Glomerular visceral epithelial cell (primary cell): ENCODE measurements around the gene MGRN1.

Source experiments
- DNase-seq: peaks from one replicate; pipeline ENCODE4 v3.0.0-alpha.2; 2016; ENCODE audit errors: extremely low spot score

The MGRN1 gene

DNA sequence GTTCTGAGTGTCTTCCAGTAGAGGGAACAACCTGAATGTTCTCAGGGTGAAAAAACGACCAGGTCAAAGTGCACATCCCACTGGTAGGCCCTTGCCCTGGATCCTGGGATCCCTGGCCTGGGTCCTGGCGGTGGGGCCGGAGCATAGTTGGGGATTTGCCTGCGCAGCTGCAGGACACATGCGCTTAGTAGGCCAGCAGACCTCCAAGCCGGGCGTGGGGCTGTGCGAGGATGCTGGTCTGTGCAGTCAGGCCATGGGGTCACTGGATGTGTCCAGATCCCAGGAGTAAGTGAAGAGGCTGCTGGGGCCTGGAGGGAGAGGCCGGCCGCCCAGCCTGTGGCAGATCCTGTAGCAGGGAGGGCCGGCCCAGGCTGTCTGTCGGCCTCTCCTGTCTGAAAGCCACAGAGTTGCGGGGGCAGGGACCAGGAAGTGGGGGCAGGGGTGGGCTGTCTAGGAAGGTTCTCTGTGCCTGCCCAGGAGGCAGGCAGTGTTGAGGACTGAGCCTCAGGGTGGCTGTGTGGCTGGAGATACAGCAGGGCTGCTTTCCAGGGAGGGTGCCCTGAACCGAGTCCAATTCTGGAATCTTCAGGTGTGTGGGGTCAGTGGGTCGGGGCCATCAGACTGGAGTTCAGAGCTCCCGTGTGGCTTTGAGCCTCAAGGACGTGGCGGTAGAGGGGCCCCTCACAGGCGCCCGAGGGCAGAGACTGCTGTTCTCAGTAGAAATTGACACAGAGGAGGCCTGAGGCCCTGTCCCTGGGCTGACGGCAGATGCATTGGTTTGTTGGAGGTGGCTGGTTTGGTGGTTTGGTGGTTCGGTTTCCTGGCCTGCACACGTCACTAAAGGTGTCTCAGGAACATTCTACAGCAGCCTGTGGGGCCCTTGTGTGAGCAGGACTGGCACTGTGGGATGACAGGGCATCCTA, 51.5 kb downstream of the MGRN1 start:
- DNase-seq = no peak

DNA sequence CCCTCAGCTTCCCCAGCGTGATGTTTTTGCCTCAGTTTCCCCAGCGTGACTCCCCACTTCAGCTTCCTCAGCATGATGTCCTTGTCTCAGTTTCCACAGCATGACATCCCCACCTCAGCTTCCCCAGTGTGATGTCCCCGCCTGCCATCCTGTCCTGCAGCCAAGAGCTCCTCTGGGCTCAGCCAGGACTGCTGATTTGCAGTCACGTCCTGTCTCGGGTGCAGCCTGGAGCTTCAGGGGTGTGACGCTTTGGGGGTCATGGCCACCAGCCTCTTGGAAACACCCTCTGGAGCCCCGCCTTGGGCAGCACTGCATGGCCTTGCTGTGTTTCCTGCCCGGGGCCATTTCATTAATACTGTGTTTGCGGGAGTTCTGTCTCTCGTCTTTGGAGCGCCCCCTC, 52.2 kb downstream of the MGRN1 start:
- DNase-seq = no peak

DNA sequence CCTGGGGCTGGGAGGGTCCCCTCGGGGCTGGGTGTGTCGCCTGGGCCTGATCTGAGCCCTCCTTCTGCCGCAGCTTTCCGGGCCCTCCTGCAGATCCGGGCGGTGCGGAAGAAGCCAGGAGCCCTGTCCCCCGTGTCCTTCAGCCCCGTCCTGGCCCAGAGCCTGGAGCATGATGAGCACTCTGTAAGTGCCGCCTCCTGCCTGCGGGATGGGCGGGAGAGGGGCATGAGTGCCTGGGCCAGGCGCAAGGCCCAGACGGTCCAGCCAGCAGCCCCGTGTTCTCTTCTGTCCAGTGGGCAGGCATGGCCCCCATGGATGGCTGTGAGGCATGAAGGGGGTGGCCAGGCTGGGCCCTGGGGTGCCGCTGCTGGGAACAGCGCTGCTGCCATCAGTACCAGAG, 52.8 kb downstream of the MGRN1 start:
- DNase-seq = no peak

DNA sequence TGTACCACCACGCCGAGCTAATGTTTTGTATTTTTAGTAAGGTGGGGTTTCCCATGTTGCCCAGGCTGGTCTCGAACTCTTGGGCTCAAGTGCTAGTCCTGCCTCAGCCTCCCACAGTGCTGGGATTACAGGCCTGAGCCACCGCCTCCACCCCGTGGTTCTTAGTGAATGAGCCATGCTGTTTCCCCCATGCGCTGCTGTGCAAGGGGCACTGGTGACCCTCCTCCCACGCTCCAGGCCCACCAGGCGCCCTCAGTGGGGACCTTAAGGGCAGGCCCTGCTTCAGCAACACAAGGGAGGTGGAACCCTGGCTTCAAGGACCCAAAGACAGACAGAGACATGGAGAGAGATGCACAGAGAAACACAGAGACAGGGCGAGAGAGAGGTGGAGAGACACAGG, 53.4 kb downstream of the MGRN1 start:
- DNase-seq = no peak

DNA sequence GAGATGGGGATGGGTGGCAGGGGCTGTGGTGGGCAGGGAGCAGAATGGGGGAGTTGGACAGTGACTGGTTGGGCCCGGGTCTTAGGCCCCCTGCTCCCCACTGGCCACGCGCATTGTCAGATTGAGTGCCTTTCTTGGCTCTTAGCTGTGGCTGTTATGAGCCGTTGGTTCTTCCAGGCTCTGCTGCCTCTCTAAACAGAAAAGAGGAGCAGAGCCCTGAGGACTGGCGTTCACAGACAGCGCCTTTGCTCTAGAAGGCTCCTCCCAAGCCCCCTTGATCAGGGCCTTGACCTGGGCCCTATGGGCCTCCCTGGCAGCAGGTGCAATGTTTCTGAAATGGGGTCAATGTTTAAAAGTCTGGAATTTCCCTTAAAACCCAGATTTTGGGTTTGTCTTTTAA, 54.0 kb downstream of the MGRN1 start:
- no peak for DNase-seq

DNA sequence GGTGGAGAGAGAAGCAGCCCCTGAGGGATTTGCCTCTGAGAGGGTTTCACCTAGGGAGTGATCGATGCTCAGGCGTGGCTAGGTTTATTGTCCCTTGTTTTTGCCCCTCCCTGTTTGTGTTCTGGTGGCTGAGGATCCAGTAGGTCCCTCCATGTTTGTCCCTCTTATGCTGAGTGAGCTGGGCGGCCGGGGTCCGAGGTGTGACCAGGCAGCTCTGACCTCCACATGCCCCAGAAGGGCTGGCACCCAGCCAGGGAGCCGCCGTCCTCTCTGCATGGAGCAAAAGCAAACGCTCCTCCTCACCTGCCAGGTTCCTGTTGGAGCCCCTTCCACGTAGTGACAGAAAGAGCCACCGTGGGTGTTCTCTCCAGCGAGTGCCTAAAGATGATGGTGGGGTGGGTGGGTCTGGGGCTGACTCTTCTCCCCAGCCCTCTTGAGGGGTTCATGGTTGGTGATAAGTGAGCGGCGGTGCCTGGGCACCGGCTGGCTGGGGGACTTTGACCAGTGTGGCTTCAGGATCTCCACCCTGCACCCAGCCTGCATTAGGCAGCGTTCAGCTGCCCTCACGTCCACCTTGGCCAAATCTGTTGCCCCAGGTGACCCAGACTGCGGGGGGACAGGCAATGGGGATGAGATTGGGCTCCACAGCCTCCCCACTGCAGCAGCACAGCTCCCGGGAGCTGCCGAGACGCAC, 54.7 kb downstream of the MGRN1 start:
- DNase-seq = no peak

DNA sequence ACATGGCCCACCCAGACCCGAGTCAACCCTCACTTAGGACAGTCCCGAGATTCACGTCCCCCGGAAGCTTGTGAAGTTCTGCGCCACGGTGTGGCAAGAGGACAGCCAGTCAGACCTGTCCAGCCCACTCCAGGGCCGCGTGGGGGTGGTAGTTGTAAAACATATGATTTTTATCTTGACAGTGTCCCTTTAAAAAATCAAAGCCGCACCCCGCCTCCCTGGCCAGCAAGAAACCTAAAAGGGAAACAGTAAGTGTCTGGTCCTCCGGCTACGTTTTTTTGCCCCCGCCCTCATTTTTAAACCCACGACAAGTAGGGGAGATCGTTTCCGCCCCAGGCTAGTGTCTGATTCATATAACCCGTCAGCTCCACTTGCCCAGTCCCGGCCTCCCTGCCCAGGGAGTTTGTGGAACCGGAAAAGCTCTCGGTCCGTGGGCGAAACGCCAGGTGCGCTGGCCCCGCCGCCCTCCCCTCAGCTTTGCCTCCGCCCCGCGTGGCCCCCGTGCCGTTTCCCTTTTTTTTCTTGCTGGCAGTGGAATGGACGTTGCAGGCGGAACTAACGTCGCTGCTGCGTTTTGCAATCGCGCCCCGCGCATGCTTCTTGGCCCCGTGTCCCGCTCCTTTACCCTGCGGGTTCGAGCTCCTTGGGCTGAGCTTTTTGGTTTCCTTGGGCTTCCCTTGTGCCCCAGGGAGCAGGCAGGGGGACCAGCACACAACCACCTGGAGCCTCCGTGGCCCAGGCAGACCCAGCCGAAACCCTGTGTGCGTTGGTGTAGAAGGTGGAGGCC, 55.4 kb downstream of the MGRN1 start:
- DNase-seq = no peak

DNA sequence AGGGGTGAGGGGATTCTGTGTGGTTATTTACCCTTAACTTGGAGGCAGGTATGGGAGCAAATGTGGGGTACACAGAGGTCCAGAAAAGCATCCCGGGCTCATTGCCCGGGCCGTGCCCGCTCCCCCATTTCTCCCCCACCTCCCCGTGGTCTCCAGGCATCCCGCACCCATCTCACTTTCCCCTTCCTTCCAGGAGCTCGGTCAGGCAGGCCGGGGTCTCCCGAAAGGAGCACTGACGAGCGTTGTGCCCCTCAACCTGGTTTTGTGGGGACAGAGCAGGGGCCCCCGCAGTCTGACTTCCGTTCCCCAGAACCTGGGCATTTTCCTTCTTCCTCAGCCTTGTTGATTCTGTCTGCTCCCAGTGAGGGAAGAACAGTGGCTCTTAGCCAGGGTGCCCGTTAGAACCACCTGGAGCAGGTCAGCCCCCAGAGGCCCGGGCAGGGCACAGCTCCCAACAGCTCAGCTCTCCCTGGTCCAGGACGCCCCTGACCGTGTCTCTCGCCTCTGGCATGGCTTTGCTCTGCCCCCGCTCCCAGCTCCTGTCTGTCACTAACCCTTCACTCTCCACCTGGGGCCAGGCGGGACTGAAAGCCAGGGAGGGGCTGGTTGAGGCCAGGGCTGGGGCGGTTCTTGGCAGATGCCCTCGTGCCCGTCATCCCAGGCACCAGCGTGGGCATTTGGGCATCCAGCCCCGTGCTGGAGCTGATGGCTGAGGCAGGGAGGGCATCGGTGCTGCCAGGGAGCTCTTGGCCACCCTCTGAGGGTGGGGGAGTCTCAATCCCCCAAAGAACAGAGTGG, 56.2 kb downstream of the MGRN1 start:
- DNase-seq = no peak

DNA sequence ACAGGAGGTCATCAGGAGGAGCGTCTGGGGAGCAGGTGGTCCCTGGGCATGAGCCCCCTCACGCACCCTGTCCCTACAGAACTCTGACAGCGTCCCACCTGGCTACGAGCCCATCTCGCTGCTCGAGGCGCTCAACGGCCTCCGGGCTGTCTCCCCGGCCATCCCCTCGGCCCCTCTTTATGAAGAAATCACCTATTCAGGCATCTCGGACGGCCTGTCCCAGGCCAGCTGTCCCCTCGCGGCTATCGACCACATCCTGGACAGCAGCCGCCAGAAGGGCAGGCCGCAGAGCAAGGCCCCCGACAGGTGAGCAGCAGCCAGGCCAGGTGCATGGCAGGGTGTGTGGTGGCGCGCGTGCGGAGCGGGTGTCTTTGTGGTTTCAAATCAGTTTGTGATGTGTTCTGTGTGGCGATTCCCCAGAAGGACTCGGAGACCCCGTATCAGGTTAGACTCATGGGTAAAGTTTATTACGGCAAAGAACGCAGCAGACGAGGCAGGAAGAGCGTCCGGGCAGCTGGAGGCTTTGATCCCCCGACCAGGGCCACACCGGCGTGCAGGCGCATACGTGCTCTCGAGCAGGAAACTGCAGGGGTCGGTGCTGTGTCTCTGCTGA, 57.0 kb downstream of the MGRN1 start:
- DNase-seq = no peak

DNA sequence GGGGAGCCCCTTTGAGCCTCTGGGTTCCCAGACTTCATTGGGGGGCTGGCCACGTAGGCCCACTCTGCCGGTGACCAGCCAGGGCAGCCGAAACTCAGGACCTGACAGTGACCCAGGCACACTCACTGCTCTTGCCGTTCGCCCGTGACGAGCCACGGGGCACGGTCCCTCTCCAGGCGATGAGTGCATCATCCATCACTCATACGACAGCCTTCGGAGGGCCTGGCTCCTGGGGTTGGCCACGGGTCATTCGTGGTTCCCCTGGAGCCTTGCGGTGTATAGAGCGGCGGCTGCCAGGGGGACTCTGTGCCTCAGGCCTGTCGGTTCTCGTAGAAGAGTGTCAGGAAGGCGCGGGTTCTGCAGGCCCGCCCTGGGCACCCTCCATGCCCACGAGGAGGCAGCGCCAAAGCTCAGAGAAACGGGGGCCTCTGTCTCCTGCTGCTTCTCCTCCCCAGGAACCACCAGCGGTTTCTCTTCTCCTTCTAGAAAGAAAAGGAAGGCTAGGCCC, 57.5 kb downstream of the MGRN1 start:
- no peak for DNase-seq

DNA sequence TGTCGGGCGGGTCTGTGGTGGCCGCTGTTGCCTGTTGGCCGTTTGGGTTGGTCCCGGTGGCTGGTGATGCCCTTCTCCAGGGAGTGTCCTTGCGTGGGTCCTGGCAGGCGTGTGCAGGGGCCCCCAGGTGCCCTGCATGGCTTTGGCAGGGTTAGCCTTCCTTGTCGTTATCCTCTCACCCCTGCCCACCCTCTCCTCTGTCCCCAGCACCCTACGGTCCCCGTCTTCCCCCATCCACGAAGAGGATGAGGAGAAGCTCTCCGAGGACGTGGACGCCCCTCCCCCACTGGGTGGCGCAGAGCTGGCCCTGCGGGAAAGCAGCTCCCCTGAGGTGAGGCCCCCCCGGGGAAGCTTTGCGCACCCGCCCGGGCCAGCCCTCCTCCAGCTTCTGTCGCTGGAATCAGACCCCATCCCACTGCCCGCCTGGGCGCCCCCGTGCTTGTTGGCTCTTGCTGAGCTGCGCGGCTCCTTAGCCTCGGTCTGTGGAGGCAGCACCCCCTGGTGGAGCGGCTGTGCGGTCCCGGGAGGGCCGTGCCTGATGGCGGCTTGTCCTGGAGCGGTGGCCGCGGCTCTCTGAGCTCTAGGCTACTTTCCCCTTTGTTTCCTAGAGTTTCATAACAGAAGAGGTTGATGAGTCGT, 58.1 kb downstream of the MGRN1 start:
- peak; percentile 16 for DNase-seq

DNA sequence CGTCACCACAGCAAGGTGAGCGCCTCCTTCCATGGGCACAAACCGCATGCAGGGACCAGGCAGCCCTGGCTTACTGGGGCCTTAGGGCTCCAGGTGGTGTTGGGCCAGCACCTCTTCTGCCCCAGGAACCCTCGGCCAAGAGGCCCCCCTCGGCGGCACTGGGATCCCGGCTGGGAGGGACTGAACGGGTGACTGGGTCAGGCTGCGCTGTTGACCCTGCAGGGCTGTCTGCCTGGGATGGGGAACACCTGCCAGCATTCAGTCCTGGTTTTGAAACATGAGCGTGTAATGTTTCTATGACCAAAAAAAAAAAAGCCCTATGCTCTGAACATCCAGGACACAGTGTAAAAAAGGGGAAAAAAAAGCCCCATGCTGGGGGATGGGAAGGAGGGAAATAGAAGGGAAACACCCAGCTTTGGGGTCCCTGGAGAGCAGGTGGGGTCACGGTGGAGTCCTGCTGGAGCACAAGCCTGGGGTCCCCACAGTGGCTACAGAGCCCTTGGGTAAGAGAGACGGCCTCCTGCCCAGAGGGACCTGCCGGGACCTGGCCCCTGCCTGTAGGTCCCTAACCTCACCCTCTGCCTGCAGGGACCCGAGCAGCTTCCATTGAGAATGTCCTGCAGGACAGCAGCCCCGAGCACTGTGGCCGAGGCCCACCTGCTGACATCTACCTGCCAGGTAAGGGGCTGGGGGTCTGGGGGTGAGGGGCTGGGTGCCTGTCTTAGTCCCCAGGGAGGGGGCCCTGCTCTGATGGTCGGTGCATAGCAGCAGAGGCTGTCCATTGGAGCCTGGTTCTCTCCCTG, 58.8 kb downstream of the MGRN1 start:
- no peak for DNase-seq

DNA sequence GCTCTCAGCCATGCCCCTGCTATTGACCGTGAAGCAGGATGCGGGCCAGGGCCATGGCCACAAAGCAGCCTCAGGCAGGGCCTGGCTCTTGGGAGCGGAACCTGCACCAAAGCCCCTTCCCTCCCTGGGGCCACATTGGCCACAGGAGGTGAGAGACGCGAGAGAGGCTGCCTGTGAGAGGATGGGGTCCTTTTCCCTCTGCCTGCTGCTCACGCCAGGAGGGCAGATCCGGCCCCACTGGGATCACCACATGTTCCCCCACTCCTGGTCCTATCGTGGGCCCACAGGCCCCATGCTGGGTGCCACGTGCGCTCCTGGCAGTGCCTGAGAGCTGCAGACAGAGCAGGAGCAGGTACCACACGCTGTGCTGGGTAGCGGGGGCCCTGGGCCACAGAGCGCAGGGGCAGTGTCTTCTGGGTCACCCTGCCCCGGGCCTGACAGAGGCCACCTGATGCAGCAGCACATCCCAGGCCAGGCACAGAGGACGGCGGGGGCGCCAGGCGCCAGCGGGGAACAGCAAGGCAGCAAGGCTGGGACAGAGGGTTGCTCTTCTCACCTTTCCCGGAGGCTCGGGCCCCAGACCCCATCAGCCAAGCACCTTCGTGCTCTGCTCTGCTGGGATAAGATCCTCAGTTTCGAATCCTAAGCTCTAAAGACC, 59.6 kb downstream of the MGRN1 start:
- DNase-seq = no peak

DNA sequence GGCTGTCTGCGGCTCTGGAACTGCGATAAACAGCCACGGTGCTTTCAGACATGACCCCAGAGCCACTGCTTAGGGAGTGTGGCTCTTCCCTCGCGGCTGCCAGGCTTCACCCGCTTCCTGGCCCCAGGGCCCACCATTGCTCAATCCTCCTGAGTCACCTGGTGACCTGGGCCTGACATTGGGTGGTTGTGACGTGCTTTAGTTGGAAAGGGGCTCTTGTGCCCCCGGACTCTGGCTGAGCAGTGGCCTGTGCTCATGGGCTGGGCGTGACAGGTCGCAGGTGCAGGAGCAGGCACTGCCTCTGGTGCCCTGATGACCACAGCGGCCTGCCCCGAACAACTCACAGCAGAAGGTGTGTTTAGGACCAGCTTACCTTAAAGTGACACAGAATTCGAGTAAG, 60.1 kb downstream of the MGRN1 start:
- DNase-seq = no peak

DNA sequence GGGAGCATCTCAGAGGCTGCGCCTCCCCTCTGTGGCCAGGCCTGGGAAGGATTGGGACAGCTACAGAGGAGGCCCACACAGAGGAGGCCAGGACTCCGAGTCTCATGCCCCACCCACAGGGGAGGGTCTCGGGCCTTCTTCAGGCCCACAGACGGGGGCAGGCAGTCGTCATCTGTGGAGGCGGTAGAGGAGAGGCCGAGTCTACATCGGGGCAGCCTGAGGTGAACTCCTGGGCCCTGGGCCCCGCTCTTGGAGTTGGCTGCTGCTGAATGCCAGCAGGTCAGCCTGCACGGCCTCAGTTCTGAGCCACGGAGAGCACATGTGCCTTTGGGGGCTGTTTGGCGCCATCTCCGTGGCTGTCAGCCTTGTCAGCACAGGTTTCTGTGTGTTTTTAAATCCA, 60.7 kb downstream of the MGRN1 start:
- DNase-seq = no peak

DNA sequence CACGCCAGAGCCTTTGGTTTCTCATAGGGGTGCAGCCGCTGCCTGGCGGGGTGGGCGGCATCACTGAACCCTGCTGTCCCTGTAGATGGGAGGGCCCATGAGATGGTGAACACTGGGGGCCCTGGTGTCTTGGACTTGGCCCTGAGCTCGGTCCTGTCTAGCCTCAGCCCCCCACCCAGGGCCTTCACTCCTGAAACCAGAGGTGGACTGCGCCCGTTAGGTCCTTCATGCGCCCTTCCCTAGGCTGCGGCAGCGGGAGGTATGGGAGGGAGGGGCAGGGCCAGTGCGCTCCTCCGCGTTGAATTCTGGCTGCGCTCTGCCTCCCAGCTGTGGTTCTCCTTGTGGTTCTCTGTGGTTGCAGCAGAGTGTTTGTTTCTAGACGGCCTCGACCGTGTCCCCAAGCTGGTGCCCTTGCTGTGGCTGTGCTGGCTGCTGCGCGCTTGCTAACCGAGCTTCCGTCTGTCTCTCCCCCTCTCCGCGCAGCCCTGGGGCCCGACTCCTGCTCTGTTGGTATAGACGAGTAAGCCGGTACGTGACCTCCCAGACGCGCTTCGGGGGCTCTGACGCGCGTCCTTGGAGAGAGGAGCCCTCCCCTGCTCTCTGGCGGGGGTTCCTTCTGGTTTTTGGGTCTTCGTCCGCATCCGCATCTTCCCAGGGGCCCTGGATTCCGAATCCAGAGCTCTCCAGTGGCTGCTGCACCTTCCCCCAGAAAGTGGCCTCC, 61.3 kb downstream of the MGRN1 start:
- DNase-seq = no peak

DNA sequence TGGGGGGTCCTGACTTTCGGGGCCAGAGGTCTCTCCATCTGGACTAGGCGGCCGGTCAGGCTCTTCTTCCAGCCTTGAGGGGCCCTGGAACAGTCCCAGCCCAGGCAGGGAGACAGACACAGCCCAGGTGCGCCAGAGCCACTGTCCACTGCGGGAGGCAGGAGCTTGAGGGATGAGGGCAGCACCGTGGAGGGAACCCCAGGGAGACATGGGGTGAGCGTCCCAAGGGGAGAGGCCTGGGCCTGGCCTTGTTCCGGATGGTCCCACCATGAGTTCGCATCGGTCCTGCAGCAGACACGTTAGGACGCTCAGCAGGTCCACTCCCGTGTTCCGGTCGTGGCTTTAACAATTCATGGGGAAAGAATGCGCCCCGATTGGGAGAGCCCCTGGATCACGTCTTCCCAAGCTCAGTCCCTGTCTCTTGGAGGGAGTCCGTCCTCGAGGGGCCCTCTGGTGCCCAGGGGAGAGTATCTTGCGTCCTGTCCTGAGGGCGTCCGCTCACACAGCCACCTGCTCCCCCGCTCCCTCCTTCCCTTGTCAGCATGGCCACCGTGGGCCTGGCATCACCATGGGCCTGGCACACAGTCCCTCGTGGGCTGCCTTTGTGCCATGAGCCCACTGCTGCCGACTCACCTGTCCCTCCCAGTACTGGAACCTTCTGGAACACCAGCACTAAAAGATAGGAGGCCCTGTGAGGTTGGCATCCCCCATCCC, 62.0 kb downstream of the MGRN1 start:
- no peak for DNase-seq

DNA sequence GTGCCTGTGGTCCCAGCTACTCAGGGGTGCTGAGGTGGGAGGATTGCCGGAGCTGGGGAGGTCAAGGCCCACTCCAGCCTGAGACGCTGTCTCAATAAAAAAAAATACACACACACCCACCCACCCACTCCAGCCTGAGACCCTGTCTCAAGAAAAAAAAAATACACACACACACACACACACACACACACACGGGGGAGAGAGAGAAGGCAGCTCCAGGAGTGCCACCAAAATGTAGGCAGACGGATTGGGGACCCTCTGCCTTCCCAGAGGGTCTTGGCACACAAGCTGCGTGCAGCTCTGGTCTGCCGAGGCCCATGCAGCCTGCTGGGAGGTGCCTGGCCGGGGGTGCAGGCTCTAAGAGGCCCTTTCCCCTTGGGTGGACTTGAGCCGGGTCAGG, 62.8 kb downstream of the MGRN1 start:
- no peak for DNase-seq
